Fibroblast of mammary gland (primary cell): ENCODE measurements around the gene ABAT.

Experiments
- DNase-seq: peaks from one replicate; pipeline ENCODE4 v3.0.0-alpha.2; 2010; ENCODE audit warnings: low read depth
- H3K4me3 ChIP-seq: 2 replicates; pipeline ENCODE4 v1.5.1; 2011; ENCODE audit warnings: low read depth, mild to moderate bottlenecking, low read length, moderate library complexity; ENCODE audit not compliant: control insufficient read depth
- CTCF ChIP-seq: conservative IDR thresholded peaks from 2 replicates; pipeline ENCODE4 v1.5.1; 2011; ENCODE audit warnings: low read depth, low read length, inconsistent platforms; ENCODE audit not compliant: control insufficient read depth, insufficient read depth

ABAT gene

DNA sequence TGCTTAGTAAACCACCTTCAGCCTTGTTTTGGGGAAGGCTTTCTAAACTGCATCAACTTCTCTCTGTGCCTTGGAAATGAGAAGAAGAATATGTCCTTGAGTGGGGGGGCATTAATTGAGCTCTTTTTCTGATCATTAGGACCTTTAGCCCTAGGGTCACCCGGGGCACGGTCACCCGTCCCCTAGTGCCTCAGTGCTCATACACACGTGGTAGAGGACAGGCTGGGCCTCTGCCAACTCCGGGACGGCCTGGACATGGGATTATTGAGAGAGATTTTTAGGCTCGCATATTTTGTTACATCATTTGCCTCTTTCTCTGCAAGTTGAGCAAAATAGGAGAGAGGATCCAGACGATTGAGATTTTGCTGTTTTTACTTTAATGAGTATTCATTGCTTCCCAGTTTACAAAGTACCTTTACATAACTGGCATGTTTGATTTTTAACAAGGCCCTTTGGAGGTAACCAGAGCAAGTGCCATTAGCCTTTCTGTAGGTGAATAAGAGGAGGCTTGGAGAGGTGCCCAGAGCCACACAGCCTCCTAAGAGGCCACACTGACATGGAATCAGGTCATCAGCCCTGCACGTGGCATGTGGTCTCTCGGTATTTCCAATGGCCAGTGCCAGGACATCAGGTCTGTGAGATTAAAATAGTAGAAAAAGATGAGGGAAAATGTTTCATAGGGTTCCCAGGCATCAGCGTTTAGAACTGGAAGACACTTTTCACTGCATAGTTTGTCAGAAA lies 134.4 kb downstream of the ABAT start:
- no peak for TF ChIP-seq CTCF
- no peak overlapping the region for H3K4me3 ChIP-seq
- DNase-seq = no peak

GRCh38 chr16:8812162-8812843 lies 137.9 kb downstream of the ABAT start:
- no peak for TF ChIP-seq CTCF
- H3K4me3 ChIP-seq = no peak overlapping the region
- no peak for DNase-seq

- no peak for TF ChIP-seq CTCF
- no peak for DNase-seq
- no peak overlapping the region for H3K4me3 ChIP-seq
These were observed 139.8 kb downstream of the ABAT start for GRCh38 chr16:8814095-8814806.

GRCh38 chr16:8816967-8817655 lies 142.7 kb downstream of the ABAT start:
- no peak for TF ChIP-seq CTCF
- no peak for DNase-seq
- no peak overlapping the region for H3K4me3 ChIP-seq

GRCh38 chr16:8818504-8819270 lies 144.3 kb downstream of the ABAT start:
- no peak overlapping the region for H3K4me3 ChIP-seq
- TF ChIP-seq CTCF = no peak
- no peak for DNase-seq
